GM18858 (cell line): ENCODE measurements around the gene ADNP.

Experiments
- ATAC-seq: cut with Tn5 transposase; IDR thresholded peaks from one replicate; pipeline ENCODE4 v1.9.1; 2021; ENCODE audit not compliant: unreplicated experiment

The ADNP gene

GRCh38 chr20:50852085-50852484, 79.2 kb downstream of the ADNP start:
- ATAC-seq: no peak

DNA sequence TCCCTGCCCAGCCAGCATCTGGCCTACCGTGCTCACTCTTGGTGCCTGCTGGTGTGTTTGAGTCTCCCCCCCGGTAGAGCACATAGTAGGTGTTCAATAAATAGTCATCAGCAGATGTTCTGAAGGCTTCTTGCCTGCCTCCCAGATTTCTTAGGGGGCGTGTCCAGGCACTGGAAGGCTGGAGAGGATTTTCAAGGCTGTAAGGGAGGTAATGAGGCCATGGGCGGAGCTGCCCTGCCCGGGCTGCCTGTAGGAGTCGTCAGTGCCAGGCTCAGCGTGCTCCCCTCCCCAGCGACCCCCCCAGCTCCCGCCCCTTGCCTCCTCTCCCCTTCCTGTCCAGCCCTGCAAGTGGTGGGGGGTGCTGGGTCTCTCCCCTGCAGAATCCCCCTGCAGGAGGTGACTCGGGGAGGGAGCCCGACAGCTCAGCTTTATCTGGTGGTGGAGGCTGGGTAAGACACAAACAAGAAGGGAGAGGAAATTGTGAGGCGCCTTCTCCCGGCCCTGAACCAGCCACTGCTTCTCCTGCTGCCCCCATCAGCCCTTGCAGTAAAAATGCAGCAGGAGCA, 80.4 kb downstream of the ADNP start:
- no peak for ATAC-seq

GRCh38 chr20:50848846-50849673, 82.2 kb downstream of the ADNP start:
- ATAC-seq: no peak

DNA sequence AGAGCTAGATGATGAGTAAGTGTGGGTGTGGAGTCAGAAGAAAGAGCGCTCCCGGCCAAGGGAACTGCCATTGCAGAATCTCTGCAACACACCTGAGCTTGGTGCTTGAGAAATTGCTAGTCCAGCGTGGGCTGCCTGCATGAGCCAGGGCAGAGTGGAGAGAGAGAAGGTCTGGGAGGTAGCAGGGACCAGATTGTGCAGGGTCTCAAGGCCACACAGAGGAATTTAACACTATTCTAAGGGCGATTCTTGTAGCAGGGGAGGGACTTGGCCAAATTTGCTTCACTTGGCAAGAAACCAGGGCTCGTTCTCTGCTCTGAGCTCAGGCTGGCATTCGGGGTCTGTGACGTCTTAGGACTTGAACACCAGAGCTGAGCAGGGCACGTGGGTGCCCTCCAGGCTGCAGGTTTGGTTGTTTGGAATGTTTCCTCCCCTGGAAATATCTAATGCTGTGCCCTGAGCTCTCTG, 82.9 kb downstream of the ADNP start:
- ATAC-seq: no peak

GRCh38 chr20:50845566-50846215, 85.5 kb downstream of the ADNP start:
- ATAC-seq: no peak

DNA sequence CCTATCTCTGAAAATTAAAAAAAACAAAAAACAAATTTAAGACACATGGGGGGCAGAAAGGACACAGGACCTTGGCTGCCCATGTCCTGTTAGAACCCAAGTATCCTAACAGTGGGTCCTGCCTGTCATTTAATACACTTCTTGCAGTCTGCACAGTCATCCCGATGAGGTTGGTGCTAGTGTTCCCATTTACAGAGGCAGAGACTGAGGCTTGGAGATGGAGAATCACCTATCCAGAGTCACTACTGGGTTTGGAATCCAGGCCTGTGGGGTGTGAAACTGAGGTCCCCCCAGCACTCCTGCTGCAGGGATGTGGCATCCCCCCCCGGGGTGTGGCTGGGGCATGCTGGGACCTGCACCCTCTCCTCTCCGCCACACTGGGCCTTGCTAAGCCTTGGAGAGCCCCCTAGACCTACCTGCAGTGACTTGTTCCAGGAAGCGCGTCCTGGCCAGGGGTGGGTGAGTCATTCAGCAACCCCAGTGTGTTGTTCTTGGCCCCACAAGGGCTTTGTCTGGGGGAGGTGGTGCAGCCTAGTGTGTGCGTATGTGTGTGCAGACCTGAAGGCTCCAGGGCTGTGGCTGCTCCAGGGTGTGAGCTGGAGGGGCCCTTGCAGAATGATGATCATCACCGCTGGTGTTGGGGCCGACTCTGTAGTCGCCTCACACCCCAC, 86.7 kb downstream of the ADNP start:
- peak; percentile 90 for ATAC-seq

DNA sequence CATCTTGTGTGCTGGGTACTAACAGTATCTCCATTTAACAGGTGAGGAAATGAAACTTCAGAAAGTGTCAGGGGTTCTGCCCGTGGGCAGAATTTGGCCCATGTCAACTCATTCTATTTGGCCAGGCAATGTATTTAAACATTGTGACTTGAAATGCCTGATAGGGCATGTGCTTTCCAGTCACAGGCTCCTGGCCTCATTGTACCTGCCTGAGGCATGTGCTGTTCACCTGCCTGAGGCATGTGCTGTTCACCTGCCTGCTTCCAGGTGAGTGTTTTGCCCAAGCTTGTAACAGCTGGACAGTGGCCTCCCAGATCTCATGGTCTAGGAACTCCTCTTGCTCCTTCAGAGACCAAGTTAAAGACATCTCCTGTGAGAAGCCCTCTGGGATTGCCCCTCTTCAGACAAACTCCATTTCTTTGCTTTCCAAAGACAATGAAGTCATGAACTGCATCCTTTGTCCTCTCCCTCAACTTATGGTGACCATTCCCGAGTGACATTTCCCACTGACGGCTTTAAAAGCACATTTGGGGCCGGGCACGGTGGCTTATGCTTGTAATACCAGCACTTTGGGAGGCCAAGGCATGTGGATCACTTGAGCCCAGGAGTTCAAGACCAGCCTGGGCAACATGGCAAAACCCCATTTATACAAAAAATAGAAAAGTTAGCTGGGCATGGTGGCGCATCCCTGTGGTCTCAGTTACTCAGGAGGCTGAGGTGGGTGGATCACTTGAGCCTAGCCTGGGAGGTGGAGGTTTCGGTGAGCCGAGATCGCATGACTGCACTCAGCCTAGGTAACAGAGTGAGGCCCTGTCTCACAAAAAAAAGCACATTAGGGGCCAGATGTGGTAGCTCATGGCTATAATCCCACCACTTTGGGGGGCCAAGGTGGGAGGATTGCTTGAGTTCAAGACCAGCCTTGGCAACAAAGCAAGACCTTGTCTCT, 87.6 kb downstream of the ADNP start:
- ATAC-seq: no peak

DNA sequence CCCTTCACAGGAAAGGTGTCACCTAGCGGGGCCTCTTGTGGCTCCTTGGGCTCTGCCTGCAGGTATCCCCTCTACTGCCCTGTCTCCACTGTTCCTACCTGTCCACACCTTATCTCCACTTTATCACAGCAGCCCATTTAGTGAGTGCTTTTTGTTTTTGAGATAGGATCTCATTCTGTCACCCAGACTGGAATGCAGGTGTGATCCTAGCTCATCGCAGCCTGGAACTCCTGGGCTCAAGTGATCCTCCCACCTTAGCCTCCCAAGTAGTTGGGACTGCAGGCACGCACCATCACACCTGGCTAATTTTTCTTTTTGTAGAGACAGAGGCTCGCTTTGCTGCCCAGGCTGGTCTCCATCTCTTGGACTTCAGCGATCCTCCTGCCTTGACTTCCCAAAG, 88.4 kb downstream of the ADNP start:
- no peak for ATAC-seq
